Measurements from ENCODE around the gene STPG3.

STPG3 gene

GRCh38 chr9:137264067-137264466, 13.0 kb downstream of the STPG3 start:
- no peak for DNase-seq (ENCODE audit: low read depth in 2 of 2, low spot score in 1 of 2)

- DNase-seq (ENCODE audit: low read depth in 2 of 2, low spot score in 1 of 2) = no peak
Observed at GRCh38 chr9:137265496-137266161, 14.5 kb downstream of the STPG3 start.

GRCh38 chr9:137266162-137266527, 15.1 kb downstream of the STPG3 start:
- no peak for DNase-seq (ENCODE audit: low read depth in 2 of 2, low spot score in 1 of 2)

- no peak for DNase-seq (ENCODE audit: low read depth in 2 of 2, low spot score in 1 of 2)
Observed at GRCh38 chr9:137266585-137267453, 15.7 kb downstream of the STPG3 start.

GRCh38 chr9:137267933-137268355, 16.9 kb downstream of the STPG3 start:
- no peak for DNase-seq (ENCODE audit: low read depth in 2 of 2, low spot score in 1 of 2)

GRCh38 chr9:137268538-137269201, 17.6 kb downstream of the STPG3 start:
- no peak for DNase-seq (ENCODE audit: low read depth in 2 of 2, low spot score in 1 of 2)

- no peak for DNase-seq (ENCODE audit: low read depth in 2 of 2, low spot score in 1 of 2)
Observed at GRCh38 chr9:137269231-137269772, 18.2 kb downstream of the STPG3 start.

- no peak for DNase-seq (ENCODE audit: low read depth in 2 of 2, low spot score in 1 of 2)
Observed at GRCh38 chr9:137270929-137271695, 20.0 kb downstream of the STPG3 start.

GRCh38 chr9:137271696-137272076, 20.6 kb downstream of the STPG3 start:
- DNase-seq (ENCODE audit: low read depth in 2 of 2, low spot score in 1 of 2) = no peak

GRCh38 chr9:137272241-137273094, 21.4 kb downstream of the STPG3 start:
- no peak for DNase-seq (ENCODE audit: low read depth in 2 of 2, low spot score in 1 of 2)

- no peak for DNase-seq (ENCODE audit: low read depth in 2 of 2, low spot score in 1 of 2)
Observed at GRCh38 chr9:137273095-137273490, 22.0 kb downstream of the STPG3 start.

- DNase-seq (ENCODE audit: low read depth in 2 of 2, low spot score in 1 of 2) = no peak
Observed at GRCh38 chr9:137273611-137274320, 22.7 kb downstream of the STPG3 start.

- no peak for DNase-seq (ENCODE audit: low read depth in 2 of 2, low spot score in 1 of 2)
Observed at GRCh38 chr9:137275203-137275587, 24.1 kb downstream of the STPG3 start.

GRCh38 chr9:137275588-137276472, 24.7 kb downstream of the STPG3 start:
- DNase-seq (ENCODE audit: low read depth in 2 of 2, low spot score in 1 of 2) = no peak

GRCh38 chr9:137276473-137277328, 25.6 kb downstream of the STPG3 start:
- no peak for DNase-seq (ENCODE audit: low read depth in 2 of 2, low spot score in 1 of 2)

GRCh38 chr9:137277329-137278041, 26.4 kb downstream of the STPG3 start, which contains the start of gene TOR4A:
Gene TOR4A (plus strand): TSS chr9:137277726. CDS start chr9:137278690, 964 bp downstream.
- DNase-seq (ENCODE audit: low read depth in 2 of 2, low spot score in 1 of 2) = no peak
